Gastroesophageal sphincter (tissue), 3 donors: Measurements from ENCODE around the gene AMER3.

Experiments used
- EP300 ChIP-seq: sonication (generic); formaldehyde crosslinking; IDR thresholded peaks from one replicate; pipeline ENCODE4 v1.6.1; 2017; ENCODE audit warnings: antibody characterized with exemption, mild to moderate bottlenecking
- POLR2A ChIP-seq, 2 donors: fragments of 450-650 bp; IDR thresholded peaks; one replicate each; pipeline ENCODE4 v1.6.1; 2017; ENCODE audit warnings: antibody characterized with exemption in 2 of 2, mild to moderate bottlenecking in 2 of 2, moderate library complexity in 1 of 2
- POLR2AphosphoS5 ChIP-seq: sonication (generic); formaldehyde crosslinking; IDR thresholded peaks from one replicate; pipeline ENCODE4 v1.6.1; 2017; ENCODE audit warnings: antibody characterized with exemption
- TF ChIP-seq, protein P1 (sequence below), 4 experiments: fragments of 200-600 bp in 2 of 4; fragments of 450-650 bp in 2 of 4; sonication (generic) in 1 of 4; IDR thresholded peaks; one replicate each; pipeline ENCODE4 v1.5.1; 2017 to 2019; ENCODE audit warnings: antibody characterized with exemption in 4 of 4, mild to moderate bottlenecking in 2 of 4, moderate library complexity in 2 of 4

DNA sequence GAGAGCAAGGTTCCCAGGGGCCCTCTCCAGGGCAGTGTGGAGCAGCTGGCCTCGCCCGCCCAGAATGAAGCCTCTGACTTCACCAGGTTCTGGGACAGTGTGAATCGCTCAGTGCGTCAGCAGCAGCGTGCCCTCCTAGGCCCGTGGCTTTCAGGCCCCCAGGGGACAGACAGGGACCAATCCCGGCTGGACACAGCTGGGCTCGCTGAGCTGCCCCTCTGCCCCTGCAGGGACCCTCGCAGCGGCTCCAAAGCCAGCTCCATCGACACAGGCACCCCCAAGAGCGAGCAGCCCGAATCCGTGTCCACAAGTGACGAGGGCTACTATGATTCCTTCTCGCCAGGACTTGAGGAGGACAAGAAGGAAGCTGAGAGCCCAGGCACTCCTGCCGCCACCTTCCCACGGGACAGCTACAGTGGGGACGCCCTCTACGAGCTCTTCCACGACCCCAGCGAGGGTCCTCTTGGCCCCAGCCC, 7.6 kb downstream of the AMER3 start:
- TF ChIP-seq, protein P1, sequence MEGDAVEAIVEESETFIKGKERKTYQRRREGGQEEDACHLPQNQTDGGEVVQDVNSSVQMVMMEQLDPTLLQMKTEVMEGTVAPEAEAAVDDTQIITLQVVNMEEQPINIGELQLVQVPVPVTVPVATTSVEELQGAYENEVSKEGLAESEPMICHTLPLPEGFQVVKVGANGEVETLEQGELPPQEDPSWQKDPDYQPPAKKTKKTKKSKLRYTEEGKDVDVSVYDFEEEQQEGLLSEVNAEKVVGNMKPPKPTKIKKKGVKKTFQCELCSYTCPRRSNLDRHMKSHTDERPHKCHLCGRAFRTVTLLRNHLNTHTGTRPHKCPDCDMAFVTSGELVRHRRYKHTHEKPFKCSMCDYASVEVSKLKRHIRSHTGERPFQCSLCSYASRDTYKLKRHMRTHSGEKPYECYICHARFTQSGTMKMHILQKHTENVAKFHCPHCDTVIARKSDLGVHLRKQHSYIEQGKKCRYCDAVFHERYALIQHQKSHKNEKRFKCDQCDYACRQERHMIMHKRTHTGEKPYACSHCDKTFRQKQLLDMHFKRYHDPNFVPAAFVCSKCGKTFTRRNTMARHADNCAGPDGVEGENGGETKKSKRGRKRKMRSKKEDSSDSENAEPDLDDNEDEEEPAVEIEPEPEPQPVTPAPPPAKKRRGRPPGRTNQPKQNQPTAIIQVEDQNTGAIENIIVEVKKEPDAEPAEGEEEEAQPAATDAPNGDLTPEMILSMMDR (IDR thresholded peaks at IDR 0.05): no peak
- TF ChIP-seq POLR2A (IDR thresholded peaks at IDR 0.05) (no peak), POLR2AphosphoS5 (no peak), EP300 (no peak)
